Measurements from ENCODE around the gene CPXM2. TPM values are rescaled to one million over a fixed set of nuclear protein-coding genes. Genes with fewer than 3 reads are reported as not detected.
"Not testable (repeated sequence)": the region's sequence is repeated elsewhere in the genome, so short reads cannot be mapped to it uniquely, and the experiment has no call there.

CPXM2 gene
- total RNA-seq, 1 donor from 2014 or later, result 17.9 TPM

GRCh38 chr10:123746520-123746919 is 145.1 kb downstream of the CPXM2 start:
- DNase-seq (ENCODE audit: low spot score), result no peak

- no peak for DNase-seq (ENCODE audit: low spot score)
These were observed 145.5 kb downstream of the CPXM2 start for GRCh38 chr10:123746061-123746460.

- DNase-seq (ENCODE audit: low spot score), result no peak
These were observed 147.4 kb downstream of the CPXM2 start for GRCh38 chr10:123744224-123744536.

- no peak for DNase-seq (ENCODE audit: low spot score)
These were observed 148.0 kb downstream of the CPXM2 start for GRCh38 chr10:123743441-123744223.

GRCh38 chr10:123742751-123743440 is 148.7 kb downstream of the CPXM2 start:
- DNase-seq (ENCODE audit: low spot score), result no peak

- DNase-seq (ENCODE audit: low spot score), result no peak
These were observed 149.9 kb downstream of the CPXM2 start for GRCh38 chr10:123741711-123742110.

- DNase-seq (ENCODE audit: low spot score), result no peak
These were observed 150.5 kb downstream of the CPXM2 start for GRCh38 chr10:123741146-123741545.

- DNase-seq (ENCODE audit: low spot score), result not testable (repeated sequence)
These were observed 154.7 kb downstream of the CPXM2 start for GRCh38 chr10:123736917-123737316.

GRCh38 chr10:123729523-123729922 is 162.1 kb downstream of the CPXM2 start:
- no peak for DNase-seq (ENCODE audit: low spot score)

GRCh38 chr10:123726836-123727235 is 164.8 kb downstream of the CPXM2 start:
- no peak for DNase-seq (ENCODE audit: low spot score)

- DNase-seq (ENCODE audit: low spot score), result no peak
These were observed 165.2 kb downstream of the CPXM2 start for GRCh38 chr10:123726381-123726780.

GRCh38 chr10:123724747-123725146 is 166.9 kb downstream of the CPXM2 start:
- no peak for DNase-seq (ENCODE audit: low spot score)

- DNase-seq (ENCODE audit: low spot score), result no peak
These were observed 169.3 kb downstream of the CPXM2 start for GRCh38 chr10:123722351-123722750.

- DNase-seq (ENCODE audit: low spot score), result no peak
These were observed 170.1 kb downstream of the CPXM2 start for GRCh38 chr10:123721441-123722049.

- no peak for DNase-seq (ENCODE audit: low spot score)
These were observed 171.1 kb downstream of the CPXM2 start for GRCh38 chr10:123720536-123720935.

GRCh38 chr10:123718544-123719060 is 173.0 kb downstream of the CPXM2 start:
- DNase-seq (ENCODE audit: low spot score), result no peak

GRCh38 chr10:123717336-123717735 is 174.3 kb downstream of the CPXM2 start:
- DNase-seq (ENCODE audit: low spot score), result no peak

- DNase-seq (ENCODE audit: low spot score), result no peak
These were observed 176.1 kb downstream of the CPXM2 start for GRCh38 chr10:123715546-123715945.

- DNase-seq (ENCODE audit: low spot score), result no peak
These were observed 185.4 kb downstream of the CPXM2 start for GRCh38 chr10:123706236-123706635.

GRCh38 chr10:123704812-123705211 is 186.8 kb downstream of the CPXM2 start:
- no peak for DNase-seq (ENCODE audit: low spot score)

GRCh38 chr10:123704076-123704475 is 187.5 kb downstream of the CPXM2 start:
- DNase-seq (ENCODE audit: low spot score), result no peak

- no peak for DNase-seq (ENCODE audit: low spot score)
These were observed 188.3 kb downstream of the CPXM2 start for GRCh38 chr10:123703195-123703790.

Measured in mesenteric fat pad (tissue), 1 donor.